ENCODE results near the gene NEMF. TPM values are rescaled to one million over a fixed set of nuclear protein-coding genes. Genes with fewer than 3 reads are reported as not detected.
"Not testable (repeated sequence)": the region's sequence is repeated elsewhere in the genome, so short reads cannot be mapped to it uniquely, and the experiment has no call there.

NEMF gene
- polyA plus RNA-seq, 3 donors, result 77.5 to 92.8 (median 79.2) TPM

GRCh38 chr14:49767571-49768300 is 84.9 kb downstream of the NEMF start, which contains the start of gene KLHDC2:
Gene KLHDC2 (plus strand): TSS chr14:49768153. CDS start chr14:49768469, 316 bp downstream.
- peak; percentile 86 for DNase-seq

DNA sequence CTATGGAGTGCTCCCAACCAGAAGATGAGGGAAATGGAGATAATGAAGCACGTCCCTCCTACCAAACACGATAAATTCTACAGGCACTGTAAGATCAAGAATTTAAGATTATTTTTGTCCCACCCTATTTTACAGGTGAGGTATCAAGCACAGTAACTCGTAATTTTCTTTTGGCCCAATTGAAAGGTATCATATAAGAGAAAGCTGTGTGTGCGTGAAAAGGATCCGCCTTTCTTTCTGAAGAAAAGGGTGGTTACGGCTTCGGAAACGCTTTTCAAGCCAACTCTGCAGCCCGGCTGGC is 85.4 kb downstream of the NEMF start:
- no peak for DNase-seq

GRCh38 chr14:49766839-49767238 is 85.7 kb downstream of the NEMF start:
- DNase-seq, result no peak

DNA sequence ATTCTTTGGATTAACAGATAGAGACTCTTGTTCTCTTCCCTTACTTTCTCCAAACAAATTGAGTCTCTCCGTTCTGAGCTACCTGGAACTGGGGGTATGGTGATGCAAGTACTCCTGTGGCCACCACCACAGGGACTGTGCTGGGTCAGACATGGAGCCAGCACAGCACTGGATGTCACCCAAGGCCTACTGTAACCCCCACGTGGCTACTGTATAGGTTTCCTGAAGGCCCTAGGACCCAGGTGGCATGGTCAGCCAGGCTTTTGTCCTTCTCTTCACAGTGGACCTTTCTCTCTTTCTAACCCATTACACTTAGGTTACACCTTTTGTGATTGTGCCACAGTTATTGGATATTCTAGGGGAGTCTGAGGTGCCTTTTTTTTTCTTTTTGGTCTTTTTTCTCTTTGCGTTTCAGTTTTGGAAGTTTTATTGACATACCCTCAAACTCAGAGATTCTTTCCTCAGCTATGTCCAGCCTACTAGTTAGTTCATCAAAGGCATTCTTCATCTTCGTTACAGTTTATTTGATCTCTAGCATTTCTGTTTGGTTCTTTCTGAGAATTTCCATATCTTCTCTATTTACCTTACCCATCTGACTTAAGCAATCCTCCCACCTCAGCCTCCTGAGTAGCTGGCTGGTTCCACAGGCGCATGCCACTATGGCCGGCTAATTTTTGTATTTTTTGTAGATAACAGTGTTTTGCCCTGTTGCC is 90.6 kb downstream of the NEMF start:
- DNase-seq, result no peak

DNA sequence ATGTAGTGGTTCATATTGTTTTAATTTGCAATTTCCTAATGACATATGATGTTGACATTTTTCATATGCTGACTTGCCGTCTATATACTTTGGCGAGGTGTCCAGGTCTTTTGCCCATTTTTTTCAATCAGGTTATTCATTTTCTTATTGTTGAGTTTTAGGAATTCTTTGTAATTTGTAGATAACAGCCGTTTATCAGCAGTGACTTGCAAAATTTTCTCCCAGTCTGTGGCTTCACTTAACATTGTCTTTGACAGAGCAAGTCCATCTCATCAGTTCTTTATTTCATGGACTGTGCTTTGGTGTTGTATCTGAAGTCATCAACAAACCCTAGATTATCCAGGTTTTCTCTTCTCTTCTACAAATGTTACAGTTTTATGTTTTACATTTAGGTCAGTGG is 97.2 kb downstream of the NEMF start:
- DNase-seq, result no peak

DNA sequence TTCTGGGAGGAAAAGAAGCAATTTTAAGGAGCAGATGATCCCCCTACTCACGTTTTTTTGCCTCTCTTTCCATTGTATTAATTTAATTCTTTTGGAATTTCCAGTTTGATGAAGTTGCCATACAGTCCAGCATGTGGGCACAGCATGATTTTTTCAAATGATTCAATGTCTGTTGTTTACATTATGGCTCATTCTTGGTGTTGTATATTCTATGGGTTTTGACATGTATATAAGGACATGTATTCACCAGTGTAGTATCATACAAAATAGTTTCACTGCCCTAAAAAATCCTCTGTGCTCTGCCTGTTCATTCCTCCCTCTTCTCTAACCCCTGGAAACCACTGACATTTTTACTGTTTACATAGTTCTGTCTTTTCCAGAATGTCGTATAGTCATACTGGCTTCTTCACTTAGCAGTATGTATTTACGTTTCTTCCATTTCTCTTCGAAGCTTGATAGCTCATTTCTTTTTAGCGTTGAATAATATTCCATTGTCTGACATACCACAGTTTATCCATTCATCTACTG is 98.0 kb downstream of the NEMF start:
- no peak for DNase-seq

DNA sequence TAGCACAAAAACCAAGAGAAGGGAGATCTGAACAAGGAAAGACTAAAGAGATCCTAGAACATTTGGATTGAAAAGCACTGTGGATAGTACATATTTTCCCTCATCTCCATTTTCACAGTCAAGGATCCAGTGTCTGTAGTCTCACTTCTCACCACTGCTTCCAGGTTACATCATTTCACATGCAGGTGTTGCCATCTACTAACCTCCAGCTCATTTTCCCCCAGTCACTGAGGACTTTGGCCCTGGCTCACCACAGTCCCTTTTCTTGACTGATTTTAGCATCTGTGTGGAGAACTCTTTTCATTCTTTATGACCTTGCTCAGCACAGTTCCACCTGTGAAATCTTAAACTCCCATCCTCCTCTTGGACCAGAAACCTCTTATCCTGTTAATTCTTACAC is 106.1 kb downstream of the NEMF start:
- not testable (repeated sequence) for DNase-seq

DNA sequence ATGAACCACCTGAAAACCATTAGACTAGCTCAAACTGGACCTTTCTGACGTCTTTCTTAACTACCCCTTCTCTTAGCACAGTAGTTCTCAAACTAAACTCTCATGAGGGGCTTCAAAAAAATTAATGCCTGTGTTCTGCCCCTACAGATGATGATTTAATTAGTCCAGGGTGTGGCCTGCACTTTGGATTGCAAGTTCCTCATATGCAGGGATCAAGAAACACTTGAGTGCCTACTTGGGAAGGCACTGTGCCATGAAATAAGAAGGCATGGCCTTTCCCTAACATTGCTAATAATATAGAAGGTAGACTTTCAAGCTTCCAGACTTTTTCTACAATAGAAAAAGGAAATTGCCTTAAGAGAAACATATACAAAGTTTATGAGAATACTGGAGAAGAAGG is 107.4 kb downstream of the NEMF start:
- DNase-seq, result no peak

DNA sequence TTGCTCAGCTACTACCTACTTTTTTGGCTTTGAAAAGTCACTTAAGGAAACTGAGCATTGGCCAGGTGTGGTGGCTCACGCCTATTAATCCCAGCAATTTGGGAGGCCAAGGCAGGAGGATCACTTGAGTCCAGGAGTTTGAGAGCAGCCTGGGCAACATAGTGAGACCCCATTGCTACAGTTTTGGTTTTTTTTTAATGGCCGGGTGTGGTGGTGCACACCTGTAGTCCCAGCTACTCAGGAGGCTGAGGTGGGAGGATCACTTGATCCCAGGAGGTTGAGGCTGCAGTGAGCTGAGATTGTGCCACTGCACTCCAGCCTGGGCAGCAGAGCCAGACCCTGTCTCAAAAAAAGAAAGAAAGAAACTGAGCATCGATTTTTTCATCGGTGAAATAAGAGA is 116.9 kb downstream of the NEMF start:
- DNase-seq, result not testable (repeated sequence)

- no peak for DNase-seq
Observed at GRCh38 chr14:49733836-49734235, 118.8 kb downstream of the NEMF start.

DNA sequence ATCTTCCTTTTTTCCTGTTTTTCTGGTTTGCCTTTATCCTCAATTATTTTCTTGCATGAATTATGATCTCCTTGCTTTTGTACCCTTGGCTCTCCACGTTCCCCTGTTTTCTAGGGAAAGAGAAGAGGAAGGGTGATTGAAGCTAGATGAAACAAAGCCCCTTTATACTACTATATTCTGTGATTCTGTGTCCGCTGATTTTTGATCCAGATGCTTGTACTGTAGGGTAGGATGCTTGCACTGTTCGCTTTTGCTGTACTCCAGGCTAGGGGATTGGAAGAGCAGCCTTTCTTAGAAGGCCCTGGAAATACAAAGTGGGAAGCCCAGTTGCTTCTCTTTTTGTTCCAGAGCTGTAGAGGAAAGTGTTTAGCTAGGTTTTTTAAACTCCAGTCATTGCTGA is 119.7 kb downstream of the NEMF start:
- no peak for DNase-seq

Other genes starting within 250 kb of the NEMF start
- 100 to 1,000 TPM; 177 to 251 (median 211) TPM for gene RPL36AL, start 232.2 kb downstream of the NEMF start, polyA plus RNA-seq (ENCODE audit: insufficient read length in 3 of 3)
- gene MGAT2, start 232.0 kb downstream of the NEMF start, polyA plus RNA-seq (ENCODE audit: insufficient read length in 3 of 3), result 10 to 100 TPM; 17.4 to 29.3 (median 20.6) TPM
- 10 to 100 TPM; 16.3 to 17.4 (median 16.4) TPM for gene DNAAF2, start 217.5 kb downstream of the NEMF start, polyA plus RNA-seq (ENCODE audit: insufficient read length in 3 of 3)
- gene POLE2, start 164.6 kb downstream of the NEMF start, polyA plus RNA-seq (ENCODE audit: insufficient read length in 3 of 3), result 10 to 100 TPM; 12.9 to 23.7 (median 23.4) TPM
- 1 to 10 TPM; 3.5 to 6.2 (median 5.0) TPM for gene KLHDC1, start 159.7 kb downstream of the NEMF start, polyA plus RNA-seq (ENCODE audit: insufficient read length in 3 of 3)
- 100 to 1,000 TPM; 130 to 158 (median 151) TPM for gene KLHDC2, start 84.6 kb downstream of the NEMF start, polyA plus RNA-seq (ENCODE audit: insufficient read length in 3 of 3)
- 10 to 100 TPM; 78.4 to 84.6 (median 82.0) TPM for gene ARF6, start 40.3 kb upstream of the NEMF start, polyA plus RNA-seq (ENCODE audit: insufficient read length in 3 of 3)

Measured in renal pelvis (tissue), 4 donors.